NCI-H1048 (cell line): ENCODE data around the gene OGDH.
"Not testable (repeated sequence)": the region's sequence is repeated elsewhere in the genome, so short reads cannot be mapped to it uniquely, and the experiment has no call there.

ENCODE experiments used
- DNase-seq: peaks from one replicate; lab custom pipeline; 2025; lab: John Stamatoyannopoulos, UW

Gene OGDH

GRCh38 chr7:44580945-44581878 is 25.2 kb upstream of the OGDH start:
- DNase-seq = no peak

GRCh38 chr7:44581879-44582603 is 24.4 kb upstream of the OGDH start, which contains the start of gene TMED4:
TSS of gene TMED4 (minus strand) at chr7:44582231. CDS start at chr7:44582206, 25 bp downstream.
- peak; percentile 98 for DNase-seq

GRCh38 chr7:44583146-44583865 is 23.1 kb upstream of the OGDH start:
- DNase-seq = no peak

- no peak for DNase-seq
These were observed 18.4 kb upstream of the OGDH start for GRCh38 chr7:44587843-44588711.

GRCh38 chr7:44590910-44591309 is 15.5 kb upstream of the OGDH start:
- no peak for DNase-seq

- DNase-seq = no peak
These were observed 10.3 kb upstream of the OGDH start for GRCh38 chr7:44595934-44596635.

- DNase-seq = not testable (repeated sequence)
These were observed 9.2 kb upstream of the OGDH start for GRCh38 chr7:44597181-44597580.

GRCh38 chr7:44599222-44599621 is 7.2 kb upstream of the OGDH start:
- no peak for DNase-seq

- DNase-seq = no peak
These were observed 3.9 kb upstream of the OGDH start for GRCh38 chr7:44602576-44602910.

GRCh38 chr7:44603193-44603592 is 3.2 kb upstream of the OGDH start:
- DNase-seq = no peak

- no peak for DNase-seq
These were observed 1.5 kb upstream of the OGDH start for GRCh38 chr7:44604941-44605340.

GRCh38 chr7:44607141-44608068 is 978 bp downstream of the OGDH start:
- DNase-seq = no peak

GRCh38 chr7:44608916-44609648 is 2.7 kb downstream of the OGDH start:
- no peak for DNase-seq

GRCh38 chr7:44609829-44610228 is 3.4 kb downstream of the OGDH start:
- no peak for DNase-seq

GRCh38 chr7:44615149-44615611 is 8.8 kb downstream of the OGDH start:
- DNase-seq = no peak

- DNase-seq = no peak
These were observed 9.4 kb downstream of the OGDH start for GRCh38 chr7:44615793-44616192.

- no peak for DNase-seq
These were observed 10.1 kb downstream of the OGDH start for GRCh38 chr7:44616545-44616944.

GRCh38 chr7:44617225-44617890 is 10.9 kb downstream of the OGDH start:
- no peak for DNase-seq
